Thyroid gland (tissue), 4 donors: ENCODE results near the gene KLHL12. TPM values are rescaled to one million over a fixed set of nuclear protein-coding genes. Genes with fewer than 3 reads are reported as not detected.

ENCODE experiments used
- DNase-seq, 2 donors: peaks; one replicate each; pipeline ENCODE4 v3.0.0-alpha.2; 2019
- H3K27ac ChIP-seq, 3 donors: fragments of 200-600 bp; sonication (generic); 1 replicate in 2 of 3; 2 replicates in 1 of 3; pipeline ENCODE4 v1.5.1; 2016 to 2019; ENCODE audit warnings: mild to moderate bottlenecking in 1 of 3, moderate library complexity in 1 of 3
- H3K27me3 ChIP-seq: fragments of 200-600 bp; sonication (generic); one replicate; pipeline ENCODE4 v1.5.1; 2019
- H3K36me3 ChIP-seq, 2 donors: fragments of 200-600 bp; sonication (generic); one replicate each; pipeline ENCODE4 v1.5.1; 2016 to 2019
- H3K4me1 ChIP-seq, 2 donors: fragments of 200-600 bp; sonication (generic); one replicate each; pipeline ENCODE4 v1.5.1; 2017 to 2019
- H3K4me3 ChIP-seq, 3 donors: fragments of 200-600 bp; sonication (generic); replicated peaks in 1 of 3; 1 replicate in 2 of 3; 2 replicates in 1 of 3; pipeline ENCODE4 v1.5.1; 2016; ENCODE audit warnings: mild to moderate bottlenecking in 1 of 3
- H3K9me3 ChIP-seq: fragments of 200-600 bp; sonication (generic); one replicate; pipeline ENCODE4 v1.5.1; 2017
- CTCF ChIP-seq, 6 experiments: fragments of 200-600 bp in 3 of 6; fragments of 450-650 bp in 3 of 6; sonication (generic) in 3 of 6; IDR thresholded peaks; one replicate each; pipeline ENCODE4 v1.5.1; 2016 to 2019; ENCODE audit warnings: antibody characterized with exemption in 6 of 6, mild to moderate bottlenecking in 2 of 6, inconsistent platforms in 1 of 6, moderate library complexity in 1 of 6
- POLR2A ChIP-seq, 2 donors: fragments of 450-650 bp; IDR thresholded peaks; one replicate each; pipeline ENCODE4 v1.6.1; 2017; ENCODE audit warnings: antibody characterized with exemption in 2 of 2, mild to moderate bottlenecking in 2 of 2, moderate library complexity in 1 of 2
- WGBS, 2 donors: methylation state at CpG; one replicate each; pipeline ENCODE4 v1.1.5; 2017; 5-methylcytosine and 5-hydroxymethylcytosine counted together
- intact Hi-C: fragments of 100-400 bp; cut with DNase I; formaldehyde crosslinking; loops from one replicate; pipeline ENCODE4 v1.15.1; 2023
- total RNA-seq, 4 donors: library from RNA; depleted of rRNA; stranded (reverse); fragments of >200 nt; gene quantifications; one replicate each; pipeline ENCODE4 v1.2.3, GENCODE V29; 2016

Gene KLHL12
- total RNA-seq, 4 donors from 2014 or later = 25.1 to 34.0 (median 29.1) TPM

- Histone ChIP-seq H3K27ac (no peak overlapping the region), H3K27me3 (no peaks in the 10 kb centered on the region), H3K9me3 (no peaks in the 10 kb centered on the region), H3K4me3 (no peak overlapping the region), H3K36me3 (peaks cover 9 to 11% of the 10 kb centered on the region in 2 donors), H3K4me1 (peaks cover 7 to 17% of the 10 kb centered on the region in 2 donors)
- no peak for DNase-seq
- WGBS, 2 donors = 64 to 72% methylated on average over 4 of the region's 4 CpGs
- TF ChIP-seq POLR2A (IDR thresholded peaks at IDR 0.05) (no peak), CTCF (IDR thresholded peaks at IDR 0.05) (no peak)
- intact Hi-C loops = loop anchor here (10.0 kb wide), 1 partner anchor 68 kb away; the partner anchor contains the start of gene RABIF
These were observed 25.8 kb upstream of the KLHL12 start for GRCh38 chr1:202952818-202953217.

- Histone ChIP-seq H3K36me3 (peaks cover 11% of the 10 kb centered on the region in 2 donors), H3K27me3 (no peaks in the 10 kb centered on the region), H3K9me3 (no peaks in the 10 kb centered on the region), H3K4me1 (peaks cover 5 to 15% of the 10 kb centered on the region in 2 donors), H3K27ac (no peak overlapping the region), H3K4me3 (no peak overlapping the region)
- WGBS, 2 donors = 100% methylated on average over 1 of the region's 1 CpG
- intact Hi-C loops = loop anchor here (10.0 kb wide), 1 partner anchor 67 kb away; the partner anchor contains the start of gene RABIF
- TF ChIP-seq CTCF (IDR thresholded peaks at IDR 0.05) = no peak
- no peak for DNase-seq
These were observed 25.1 kb upstream of the KLHL12 start for GRCh38 chr1:202952099-202952498.

- Histone ChIP-seq H3K4me3 (no peak overlapping the region), H3K4me1 (peaks cover 0 to 8% of the 10 kb centered on the region in 2 donors), H3K27ac (no peak overlapping the region), H3K9me3 (no peaks in the 10 kb centered on the region), H3K36me3 (peaks cover 11 to 13% of the 10 kb centered on the region in 2 donors), H3K27me3 (no peaks in the 10 kb centered on the region)
- WGBS, 2 donors = 81 to 83% methylated on average over 2 of the region's 2 CpGs
- DNase-seq = no peak
- TF ChIP-seq POLR2A (IDR thresholded peaks at IDR 0.05) = no peak
- TF ChIP-seq CTCF (IDR thresholded peaks at IDR 0.05) = no peak
- intact Hi-C loops = loop anchor here (10.0 kb wide), 1 partner anchor 67 kb away; the partner anchor contains the start of gene RABIF
These were observed 24.4 kb upstream of the KLHL12 start for GRCh38 chr1:202951437-202951836.

GRCh38 chr1:202945483-202945882 lies 18.4 kb upstream of the KLHL12 start:
- H3K4me3 ChIP-seq = no peak overlapping the region
- H3K27me3 ChIP-seq = no peaks in the 10 kb centered on the region
- intact Hi-C loops = no loop called here
- H3K27ac ChIP-seq = no peak overlapping the region
- TF ChIP-seq CTCF (IDR thresholded peaks at IDR 0.05) (no peak), POLR2A (IDR thresholded peaks at IDR 0.05) (no peak)
- no peaks in the 10 kb centered on the region for H3K4me1 ChIP-seq
- no peak for DNase-seq
- 95 to 98% methylated on average over 2 of the region's 2 CpGs for WGBS, 2 donors
- peaks cover 53 to 70% of the 10 kb centered on the region in 2 donors for H3K36me3 ChIP-seq
- no peaks in the 10 kb centered on the region for H3K9me3 ChIP-seq

GRCh38 chr1:202944438-202944921 lies 17.4 kb upstream of the KLHL12 start:
- Histone ChIP-seq H3K4me1 (no peaks in the 10 kb centered on the region), H3K27ac (no peak overlapping the region), H3K36me3 (peaks cover 45 to 71% of the 10 kb centered on the region in 2 donors), H3K9me3 (no peaks in the 10 kb centered on the region), H3K27me3 (no peaks in the 10 kb centered on the region), H3K4me3 (no peak overlapping the region)
- intact Hi-C loops = no loop called here
- 93 to 96% methylated on average over 5 of the region's 5 CpGs for WGBS, 2 donors
- no peak for DNase-seq
- TF ChIP-seq POLR2A (IDR thresholded peaks at IDR 0.05) (no peak), CTCF (IDR thresholded peaks at IDR 0.05) (no peak)
